Measurements from ENCODE around the gene BCL11A.

The BCL11A gene

GRCh38 chr2:60529785-60530627 lies 23.4 kb downstream of the BCL11A start:
- no peak overlapping the region for H4K91ac ChIP-seq (ENCODE audit: low read length)
- WGBS: 74% methylated on average over 17 of the region's 17 CpGs
- no peak overlapping the region for H3K23ac ChIP-seq (ENCODE audit: low read length in 2 of 2)
- no peak overlapping the region for H3K4ac ChIP-seq (ENCODE audit: low read depth in 1 of 2, low read length in 2 of 2)
- H2BK120ac ChIP-seq (ENCODE audit: low read depth, low read length): no peak overlapping the region
- no peak overlapping the region for H2BK15ac ChIP-seq (ENCODE audit: low read depth, poor library complexity, severe bottlenecking)
- no peak overlapping the region for H3K18ac ChIP-seq (ENCODE audit: low read depth in 1 of 2, low read length in 2 of 2)
- H3K4me2 ChIP-seq (ENCODE audit: low read length, poor library complexity, severe bottlenecking): peak overlapping the region; percentile 47
- no peak overlapping the region for H3K9ac ChIP-seq (ENCODE audit: low read length)
- no peak for DNase-seq
- no peak overlapping the region for H4K8ac ChIP-seq (ENCODE audit: low read length)
- H3K27me3 ChIP-seq (ENCODE audit: control insufficient read depth in 1 of 2, insufficient read depth in 1 of 2, low read length in 2 of 2): peaks cover 0 to 74% of the 10 kb centered on the region in 2 experiments
- H2BK5ac ChIP-seq (ENCODE audit: low read depth, low read length, poor library complexity, severe bottlenecking): no peak overlapping the region
- H3K36me3 ChIP-seq (ENCODE audit: control insufficient read depth in 1 of 2, insufficient read depth in 2 of 2, low read depth in 1 of 2, low read length in 2 of 2): peaks cover 0 to 7% of the 10 kb centered on the region in 2 experiments
- H3K4me1 ChIP-seq (ENCODE audit: control insufficient read depth, insufficient read depth, low read depth, low read length): peaks cover 26% of the 10 kb centered on the region
- H3K79me1 ChIP-seq (replicated peaks; ENCODE audit: low read length, poor library complexity, severe bottlenecking): peaks cover 35% of the 10 kb centered on the region
- peak overlapping the region; percentile 55 for H3K27ac ChIP-seq (ENCODE audit: low read length, poor library complexity, severe bottlenecking)
- no peaks in the 10 kb centered on the region for H3K9me3 ChIP-seq (ENCODE audit: control insufficient read depth, low read length)
- peak overlapping the region; percentile 57 for H2AK5ac ChIP-seq (ENCODE audit: low read length, severe bottlenecking)
- no peak overlapping the region for H2BK12ac ChIP-seq (ENCODE audit: low read length in 2 of 2)
- H3K4me3 ChIP-seq (ENCODE audit: insufficient read depth in 1 of 2, low read depth in 1 of 2, low read length in 2 of 2): no peak overlapping the region
- no peak overlapping the region for H3K14ac ChIP-seq (ENCODE audit: low read length in 2 of 2)
- H2AFZ ChIP-seq (ENCODE audit: low read depth, low read length): no peak overlapping the region

DNA sequence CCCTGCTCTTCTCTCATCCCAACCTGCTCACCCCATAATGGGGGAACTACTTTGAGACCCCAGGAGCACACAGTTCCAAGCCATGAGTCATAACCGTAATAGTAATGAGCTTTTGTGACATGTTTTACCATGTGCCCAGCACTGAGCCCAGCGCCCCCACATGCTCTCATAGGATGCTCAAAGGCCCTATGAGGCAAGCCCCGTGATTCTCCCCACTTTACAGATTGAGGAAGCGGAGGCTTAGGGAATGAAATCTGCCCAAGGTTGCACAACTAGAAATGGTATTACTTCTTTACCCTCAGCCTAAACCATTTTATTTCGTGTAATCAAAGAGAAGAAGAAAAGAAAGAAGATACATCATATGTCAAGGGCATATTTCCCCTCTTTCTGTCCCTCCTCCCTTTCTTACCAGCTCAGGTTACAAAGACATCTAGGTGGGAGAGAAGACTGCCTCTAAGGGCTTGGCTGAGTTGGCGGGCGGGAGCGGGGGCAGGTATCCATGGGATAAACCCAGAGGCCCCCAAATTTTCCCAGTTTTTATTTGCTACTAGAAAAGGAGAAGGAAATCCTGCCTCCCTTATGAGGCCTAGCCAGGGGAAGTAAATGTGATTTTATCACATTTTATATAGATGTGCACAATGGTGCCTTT lies 24.2 kb downstream of the BCL11A start:
- Histone ChIP-seq H4K8ac (ENCODE audit: low read length) (no peak overlapping the region), H2BK15ac (ENCODE audit: low read depth, poor library complexity, severe bottlenecking) (no peak overlapping the region), H3K18ac (ENCODE audit: low read depth in 1 of 2, low read length in 2 of 2) (no peak overlapping the region), H3K9ac (ENCODE audit: low read length) (no peak overlapping the region), H2AK5ac (ENCODE audit: low read length, severe bottlenecking) (peak overlapping the region; percentile 70), H2BK120ac (ENCODE audit: low read depth, low read length) (no peak overlapping the region), H3K27ac (ENCODE audit: low read length, poor library complexity, severe bottlenecking) (no peak overlapping the region), H3K79me1 (replicated peaks; ENCODE audit: low read length, poor library complexity, severe bottlenecking) (peaks cover 35% of the 10 kb centered on the region), H3K4me2 (ENCODE audit: low read length, poor library complexity, severe bottlenecking) (no peak overlapping the region), H3K27me3 (ENCODE audit: control insufficient read depth in 1 of 2, insufficient read depth in 1 of 2, low read length in 2 of 2) (peaks cover 0 to 67% of the 10 kb centered on the region in 2 experiments), H4K91ac (ENCODE audit: low read length) (no peak overlapping the region), H3K4me1 (ENCODE audit: control insufficient read depth, insufficient read depth, low read depth, low read length) (peaks cover 26% of the 10 kb centered on the region), H3K9me3 (ENCODE audit: control insufficient read depth, low read length) (no peaks in the 10 kb centered on the region), H3K4me3 (ENCODE audit: insufficient read depth in 1 of 2, low read depth in 1 of 2, low read length in 2 of 2) (no peak overlapping the region), H3K36me3 (ENCODE audit: control insufficient read depth in 1 of 2, insufficient read depth in 2 of 2, low read depth in 1 of 2, low read length in 2 of 2) (peaks cover 0 to 7% of the 10 kb centered on the region in 2 experiments), H3K4ac (ENCODE audit: low read depth in 1 of 2, low read length in 2 of 2) (no peak overlapping the region), H2AFZ (ENCODE audit: low read depth, low read length) (no peak overlapping the region), H2BK5ac (ENCODE audit: low read depth, low read length, poor library complexity, severe bottlenecking) (no peak overlapping the region), H2BK12ac (ENCODE audit: low read length in 2 of 2) (no peak overlapping the region), H3K23ac (ENCODE audit: low read length in 2 of 2) (no peak overlapping the region), H3K14ac (ENCODE audit: low read length in 2 of 2) (no peak overlapping the region)
- WGBS: 90% methylated on average over 6 of the region's 8 CpGs
- no peak for DNase-seq

DNA sequence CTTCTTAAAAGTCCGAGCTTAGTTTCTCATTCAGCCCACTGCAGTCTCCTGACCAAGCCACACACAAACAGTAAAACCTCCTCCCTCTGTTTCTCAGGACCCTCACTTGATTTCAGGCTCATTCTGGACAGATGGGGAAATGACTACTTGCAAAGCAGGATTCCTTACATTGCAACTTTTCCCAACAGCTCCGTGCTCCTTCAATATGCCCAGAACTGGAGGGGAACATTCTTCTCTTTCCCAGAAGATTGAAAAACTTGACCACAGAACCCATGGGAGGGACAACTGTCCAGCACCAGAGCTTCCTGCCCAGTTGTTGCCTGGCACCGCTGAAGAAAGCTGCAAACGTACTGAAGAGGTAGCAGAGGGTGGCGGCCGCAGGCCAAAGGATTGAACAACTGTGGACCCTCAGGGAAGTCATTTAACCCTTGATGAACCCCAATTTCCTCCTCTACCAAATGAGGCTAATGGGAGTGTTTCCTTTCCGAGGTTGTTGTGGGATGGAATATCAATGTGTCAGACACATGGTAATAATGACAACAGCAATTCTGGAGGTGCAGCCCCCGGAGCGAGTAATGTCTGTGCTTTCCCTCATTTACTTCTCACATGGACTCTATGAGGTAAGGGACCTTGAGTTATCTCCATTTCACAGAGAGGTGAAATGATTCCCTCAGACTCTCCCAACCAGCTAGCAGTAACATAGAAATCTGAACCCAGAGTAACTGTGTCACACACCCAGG lies 25.0 kb downstream of the BCL11A start:
- Histone ChIP-seq H3K27me3 (ENCODE audit: control insufficient read depth in 1 of 2, insufficient read depth in 1 of 2, low read length in 2 of 2) (peaks cover 0 to 59% of the 10 kb centered on the region in 2 experiments), H3K27ac (ENCODE audit: low read length, poor library complexity, severe bottlenecking) (no peak overlapping the region), H3K9me3 (ENCODE audit: control insufficient read depth, low read length) (no peaks in the 10 kb centered on the region), H3K4me2 (ENCODE audit: low read length, poor library complexity, severe bottlenecking) (no peak overlapping the region), H3K9ac (ENCODE audit: low read length) (no peak overlapping the region), H3K4me3 (ENCODE audit: insufficient read depth in 1 of 2, low read depth in 1 of 2, low read length in 2 of 2) (no peak overlapping the region), H3K4ac (ENCODE audit: low read depth in 1 of 2, low read length in 2 of 2) (no peak overlapping the region), H2BK15ac (ENCODE audit: low read depth, poor library complexity, severe bottlenecking) (no peak overlapping the region), H3K23ac (ENCODE audit: low read length in 2 of 2) (no peak overlapping the region), H2AK5ac (ENCODE audit: low read length, severe bottlenecking) (no peak overlapping the region), H2BK5ac (ENCODE audit: low read depth, low read length, poor library complexity, severe bottlenecking) (no peak overlapping the region), H3K36me3 (ENCODE audit: control insufficient read depth in 1 of 2, insufficient read depth in 2 of 2, low read depth in 1 of 2, low read length in 2 of 2) (peaks cover 0 to 7% of the 10 kb centered on the region in 2 experiments), H3K14ac (ENCODE audit: low read length in 2 of 2) (no peak overlapping the region), H3K79me1 (replicated peaks; ENCODE audit: low read length, poor library complexity, severe bottlenecking) (peaks cover 35% of the 10 kb centered on the region), H3K4me1 (ENCODE audit: control insufficient read depth, insufficient read depth, low read depth, low read length) (peaks cover 24% of the 10 kb centered on the region), H2BK12ac (ENCODE audit: low read length in 2 of 2) (no peak overlapping the region), H4K8ac (ENCODE audit: low read length) (no peak overlapping the region), H2AFZ (ENCODE audit: low read depth, low read length) (no peak overlapping the region), H2BK120ac (ENCODE audit: low read depth, low read length) (no peak overlapping the region), H3K18ac (ENCODE audit: low read depth in 1 of 2, low read length in 2 of 2) (no peak overlapping the region), H4K91ac (ENCODE audit: low read length) (no peak overlapping the region)
- WGBS: 85% methylated on average over 8 of the region's 9 CpGs
- DNase-seq: no peak

- Histone ChIP-seq H3K79me1 (replicated peaks; ENCODE audit: low read length, poor library complexity, severe bottlenecking) (peaks cover 35% of the 10 kb centered on the region), H2BK15ac (ENCODE audit: low read depth, poor library complexity, severe bottlenecking) (no peak overlapping the region), H2BK5ac (ENCODE audit: low read depth, low read length, poor library complexity, severe bottlenecking) (no peak overlapping the region), H3K4me2 (ENCODE audit: low read length, poor library complexity, severe bottlenecking) (no peak overlapping the region), H3K9ac (ENCODE audit: low read length) (no peak overlapping the region), H2AK5ac (ENCODE audit: low read length, severe bottlenecking) (peak overlapping the region; percentile 13), H3K14ac (ENCODE audit: low read length in 2 of 2) (no peak overlapping the region), H3K36me3 (ENCODE audit: control insufficient read depth in 1 of 2, insufficient read depth in 2 of 2, low read depth in 1 of 2, low read length in 2 of 2) (peaks cover 0 to 7% of the 10 kb centered on the region in 2 experiments), H3K4ac (ENCODE audit: low read depth in 1 of 2, low read length in 2 of 2) (no peak overlapping the region), H3K27me3 (ENCODE audit: control insufficient read depth in 1 of 2, insufficient read depth in 1 of 2, low read length in 2 of 2) (peaks cover 0 to 53% of the 10 kb centered on the region in 2 experiments), H4K91ac (ENCODE audit: low read length) (no peak overlapping the region), H3K18ac (ENCODE audit: low read depth in 1 of 2, low read length in 2 of 2) (no peak overlapping the region), H3K4me1 (ENCODE audit: control insufficient read depth, insufficient read depth, low read depth, low read length) (peaks cover 24% of the 10 kb centered on the region), H3K9me3 (ENCODE audit: control insufficient read depth, low read length) (no peaks in the 10 kb centered on the region), H2BK12ac (ENCODE audit: low read length in 2 of 2) (no peak overlapping the region), H2AFZ (ENCODE audit: low read depth, low read length) (no peak overlapping the region), H4K8ac (ENCODE audit: low read length) (no peak overlapping the region), H3K27ac (ENCODE audit: low read length, poor library complexity, severe bottlenecking) (no peak overlapping the region), H3K4me3 (ENCODE audit: insufficient read depth in 1 of 2, low read depth in 1 of 2, low read length in 2 of 2) (no peak overlapping the region), H2BK120ac (ENCODE audit: low read depth, low read length) (no peak overlapping the region), H3K23ac (ENCODE audit: low read length in 2 of 2) (no peak overlapping the region)
- 90% methylated on average over 8 of the region's 8 CpGs for WGBS
- no peak for DNase-seq
Measured at GRCh38 chr2:60527762-60528161, 25.7 kb downstream of the BCL11A start.

All from mesenchymal stem cell (in vitro differentiated cells and primary cell).